H9 (cell line): ENCODE data around the gene SOD3. TPM values are rescaled to one million over a fixed set of nuclear protein-coding genes. Genes with fewer than 3 reads are reported as not detected.

Experiments
- DNase-seq: peaks from one replicate; pipeline ENCODE4 v3.0.0-alpha.2; 2017
- H2AFZ ChIP-seq: one replicate; pipeline ENCODE4 v1.6.1; 2013; ENCODE audit warnings: mild to moderate bottlenecking, low read length, control low read depth, moderate library complexity
- H2AK5ac ChIP-seq: 2 replicates; pipeline ENCODE4 v1.6.1; 2013; ENCODE audit warnings: low read length, control low read depth, mixed read lengths; ENCODE audit not compliant: insufficient read length
- H2BK120ac ChIP-seq: one replicate; pipeline ENCODE4 v1.6.1; 2013; ENCODE audit warnings: low read depth, mild to moderate bottlenecking, low read length, control low read depth, inconsistent platforms; ENCODE audit not compliant: poor library complexity, severe bottlenecking
- H2BK12ac ChIP-seq: 2 replicates; pipeline ENCODE4 v1.6.1; 2013; ENCODE audit warnings: low read length, control low read depth, mixed read lengths, low read depth; ENCODE audit not compliant: insufficient read length
- H2BK15ac ChIP-seq: 2 replicates; pipeline ENCODE4 v1.6.1; 2013; ENCODE audit warnings: low read depth, low read length, control low read depth
- H2BK20ac ChIP-seq: one replicate; pipeline ENCODE4 v1.6.1; 2013; ENCODE audit warnings: low read depth, mild to moderate bottlenecking, low read length, control low read depth, inconsistent platforms; ENCODE audit not compliant: poor library complexity, severe bottlenecking
- H2BK5ac ChIP-seq: 2 replicates; pipeline ENCODE4 v1.6.1; 2013; ENCODE audit warnings: low read length, control low read depth, mixed read lengths; ENCODE audit not compliant: insufficient read length
- H3K14ac ChIP-seq: 2 replicates; pipeline ENCODE4 v1.6.1; 2013; ENCODE audit warnings: low read length, control low read depth; ENCODE audit not compliant: insufficient read depth
- H3K18ac ChIP-seq: 2 replicates; pipeline ENCODE4 v1.6.1; 2013; ENCODE audit warnings: low read depth, mild to moderate bottlenecking, mixed read lengths, low read length, control low read depth; ENCODE audit not compliant: insufficient read length
- H3K23ac ChIP-seq: 2 replicates; pipeline ENCODE4 v1.6.1; 2013; ENCODE audit warnings: low read length, control low read depth, mixed read lengths, low read depth; ENCODE audit not compliant: insufficient read length
- H3K23me2 ChIP-seq: 2 replicates; pipeline ENCODE4 v1.6.1; 2013; ENCODE audit warnings: low read depth, mild to moderate bottlenecking, mixed read lengths, low read length, control low read depth; ENCODE audit not compliant: insufficient read length, poor library complexity, severe bottlenecking
- H3K27ac ChIP-seq: 2 replicates; pipeline ENCODE4 v1.5.1; 2013; ENCODE audit warnings: low read length, control low read depth, mixed read lengths, low read depth; ENCODE audit not compliant: insufficient read length
- H3K27me3 ChIP-seq: 2 replicates; pipeline ENCODE4 v1.6.1; 2013; ENCODE audit warnings: low read length, control low read depth, inconsistent platforms; ENCODE audit not compliant: insufficient read depth
- H3K4ac ChIP-seq: 2 replicates; pipeline ENCODE4 v1.6.1; 2013; ENCODE audit warnings: low read depth, mild to moderate bottlenecking, control low read depth, inconsistent platforms, low read length, moderate library complexity
- H3K4me1 ChIP-seq: 2 replicates; pipeline ENCODE4 v1.6.1; 2013; ENCODE audit warnings: low read length, control low read depth, inconsistent platforms; ENCODE audit not compliant: insufficient read depth
- H3K4me2 ChIP-seq: 2 replicates; pipeline ENCODE4 v1.6.1; 2013; ENCODE audit warnings: low read length, control low read depth, mixed read lengths; ENCODE audit not compliant: insufficient read length, insufficient read depth
- H3K56ac ChIP-seq: 2 replicates; pipeline ENCODE4 v1.6.1; 2013; ENCODE audit warnings: low read depth, mild to moderate bottlenecking, mixed read lengths, low read length, control low read depth; ENCODE audit not compliant: insufficient read length
- H3K79me1 ChIP-seq: 2 replicates; pipeline ENCODE4 v1.6.1; 2013; ENCODE audit warnings: low read depth, mild to moderate bottlenecking, moderate library complexity, low read length, control low read depth, inconsistent platforms; ENCODE audit not compliant: insufficient read depth, poor library complexity, severe bottlenecking
- H3K79me2 ChIP-seq: 2 replicates; pipeline ENCODE4 v1.6.1; 2013; ENCODE audit warnings: low read length, control low read depth, inconsistent platforms; ENCODE audit not compliant: insufficient read depth
- H3K9ac ChIP-seq: 2 replicates; pipeline ENCODE4 v1.6.1; 2013; ENCODE audit warnings: low read length, control low read depth, mixed read lengths; ENCODE audit not compliant: insufficient read length; ENCODE audit errors: extremely low read depth
- H3K9me3 ChIP-seq: one replicate; pipeline ENCODE4 v1.6.1; 2013; ENCODE audit warnings: low read depth, low read length, inconsistent platforms; ENCODE audit not compliant: control insufficient read depth
- H3T11ph ChIP-seq: one replicate; pipeline ENCODE4 v1.6.1; 2013; ENCODE audit warnings: mild to moderate bottlenecking, low read length, control low read depth, inconsistent platforms
- H4K20me1 ChIP-seq: one replicate; pipeline ENCODE4 v1.6.1; 2013; ENCODE audit not compliant: control insufficient read depth, insufficient read length, insufficient read depth
- H4K5ac ChIP-seq: 2 replicates; pipeline ENCODE4 v1.6.1; 2013; ENCODE audit warnings: low read depth, mild to moderate bottlenecking, mixed read lengths, low read length, control low read depth; ENCODE audit not compliant: insufficient read length
- H4K8ac ChIP-seq: replicated peaks from 2 replicates; pipeline ENCODE4 v1.6.1; 2013; ENCODE audit warnings: low read length, control low read depth, mixed read lengths, low read depth; ENCODE audit not compliant: insufficient read length
- H4K91ac ChIP-seq: 2 replicates; pipeline ENCODE4 v1.6.1; 2013; ENCODE audit warnings: low read depth, mild to moderate bottlenecking, moderate library complexity, mixed read lengths, low read length, control low read depth; ENCODE audit not compliant: insufficient read length
- H3K27ac Mint-ChIP-seq, 3 experiments: 2 replicates in 2 of 3; 3 replicates in 1 of 3; pipeline ENCODE4 v1.8.0; 2020 to 2021; ENCODE audit warnings: mixed read lengths in 3 of 3, mild to moderate bottlenecking in 1 of 3, moderate library complexity in 1 of 3
- H3K27me3 Mint-ChIP-seq: 2 replicates; pipeline ENCODE4 v1.8.0; 2021; ENCODE audit warnings: low read depth, mild to moderate bottlenecking, moderate library complexity, mixed read lengths
- H3K36me3 Mint-ChIP-seq, 3 experiments: 2 replicates in 2 of 3; 3 replicates in 1 of 3; pipeline ENCODE4 v1.8.0; 2020 to 2021; ENCODE audit warnings: low read depth in 3 of 3, mixed read lengths in 3 of 3; ENCODE audit not compliant: insufficient read depth in 1 of 3
- H3K4me1 Mint-ChIP-seq, 2 experiments: 2 replicates each; pipeline ENCODE4 v1.8.0; 2020; ENCODE audit warnings: mixed read lengths in 2 of 2
- H3K4me3 Mint-ChIP-seq, 2 experiments: 2 replicates in 1 of 2; 3 replicates in 1 of 2; pipeline ENCODE4 v1.8.0; 2020 to 2021; ENCODE audit warnings: mild to moderate bottlenecking in 2 of 2, mixed read lengths in 2 of 2, moderate library complexity in 1 of 2
- H3K9me3 Mint-ChIP-seq, 2 experiments: 2 replicates in 1 of 2; 3 replicates in 1 of 2; pipeline ENCODE4 v1.8.0; 2020; ENCODE audit warnings: mild to moderate bottlenecking in 2 of 2, mixed read lengths in 2 of 2, moderate library complexity in 1 of 2
- CTCF ChIP-seq: fragments of 200-600 bp; sonication (generic); conservative IDR thresholded peaks from 3 replicates; pipeline ENCODE4 v1.8.0; 2021; ENCODE audit warnings: antibody characterized with exemption, mild to moderate bottlenecking
- WGBS: extraction: QIAGEN DNeasy Blood & Tissue Kit; methylation state at CpG from one replicate; pipeline ENCODE4 v1.1.7; 2013; ENCODE audit warnings: missing lambda C conversion rate, low lambda C conversion rate, mixed read lengths; ENCODE audit not compliant: insufficient read length; ENCODE audit errors: extremely low coverage; 5-methylcytosine and 5-hydroxymethylcytosine counted together
- total RNA-seq: library from RNA; stranded (reverse); gene quantifications from 2 replicates; pipeline ENCODE4 v1.2.1, GENCODE V29; 2021

The SOD3 gene
- total RNA-seq, 1 experiment from 2014 or later = 3.3 TPM

GRCh38 chr4:24765376-24765988, 29.9 kb upstream of the SOD3 start:
- Histone ChIP-seq H3K23ac (no peak overlapping the region), H4K91ac (no peak overlapping the region), H4K20me1 (no peaks in the 10 kb centered on the region), H2BK20ac (no peak overlapping the region), H2BK5ac (no peak overlapping the region), H3K9me3 (no peaks in the 10 kb centered on the region), H3K4me1 (no peaks in the 10 kb centered on the region), H2BK12ac (no peak overlapping the region), H3K79me1 (no peaks in the 10 kb centered on the region), H4K5ac (no peak overlapping the region), H3K27me3 (no peaks in the 10 kb centered on the region), H4K8ac (no peak overlapping the region), H3K18ac (no peak overlapping the region), H2BK15ac (no peak overlapping the region), H3K14ac (0 out of 2 replicates have a peak overlapping the region, but pooled peaks have one; percentile 3), H2AFZ (no peak overlapping the region), H3K4ac (no peak overlapping the region), H2AK5ac (no peak overlapping the region), H3K23me2 (no peaks in the 10 kb centered on the region), H3K27ac (no peak overlapping the region), H2BK120ac (no peak overlapping the region), H3K56ac (no peak overlapping the region), H3T11ph (no peak overlapping the region), H3K9ac (no peak overlapping the region), H3K4me2 (no peak overlapping the region), H3K79me2 (no peaks in the 10 kb centered on the region)
- no peaks in the 10 kb centered on the region for H3K9me3 Mint-ChIP-seq
- DNase-seq = no peak
- no peaks in the 10 kb centered on the region for H3K36me3 Mint-ChIP-seq
- no CpG with 5 or more reads among the region's 4 CpGs for WGBS
- H3K27me3 Mint-ChIP-seq = no peaks in the 10 kb centered on the region; the same call in 1 of the 2 replicates
- H3K4me1 Mint-ChIP-seq = peaks cover 14 to 19% of the 10 kb centered on the region in 2 experiments
- H3K4me3 Mint-ChIP-seq = no peak overlapping the region
- no peak overlapping the region for H3K27ac Mint-ChIP-seq
- TF ChIP-seq CTCF = no peak
